ENCODE results near the gene GGT6. TPM values are rescaled to one million over a fixed set of nuclear protein-coding genes. Genes with fewer than 3 reads are reported as not detected.

Gene GGT6
- total and polyA plus RNA-seq, 8 donors = 20.7 to 36.1 (median 32.9) TPM

- no peak for FAIRE-seq
- Histone ChIP-seq H3K4me3 (no peak overlapping the region), H3K27me3 (peaks cover 0 to 5% (median 0%) of the 10 kb centered on the region in 4 donors), H3K4me1 (peaks cover 0 to 8% (median 0%) of the 10 kb centered on the region in 3 donors), H3K9me3 (no peaks in the 10 kb centered on the region), H3K36me3 (no peaks in the 10 kb centered on the region), H3K27ac (no peak overlapping the region)
- no peak for TF ChIP-seq CTCF (IDR thresholded peaks at IDR 0.05)
- WGBS, 2 donors = 62% methylated on average over 7 of the region's 7 CpGs
- intact Hi-C loops (cut with DNase I) = no loop called here
- DNase-seq = no peak
- no peak for ATAC-seq
These were observed 25.2 kb upstream of the GGT6 start for GRCh38 chr17:4585638-4585994.

GRCh38 chr17:4584917-4585637 lies 24.7 kb upstream of the GGT6 start:
- intact Hi-C loops (cut with DNase I) = no loop called here
- ATAC-seq = peak in 1 of 4 donors; percentile 13
- Histone ChIP-seq H3K36me3 (no peaks in the 10 kb centered on the region), H3K9me3 (no peaks in the 10 kb centered on the region), H3K27ac (no peak overlapping the region), H3K4me1 (peaks cover 0 to 8% (median 0%) of the 10 kb centered on the region in 3 donors), H3K27me3 (peaks cover 0 to 5% (median 0%) of the 10 kb centered on the region in 4 donors), H3K4me3 (peak overlapping the region in 3 of 4 donors; percentile 12 to 55 (median 32))
- WGBS, 2 donors = 8 to 12% methylated on average over 44 to 57 of the region's 57 CpGs
- DNase-seq = peak in 1 of 6 donors; percentile 65
- no peak for FAIRE-seq
- TF ChIP-seq CTCF (IDR thresholded peaks at IDR 0.05) = no peak

GRCh38 chr17:4584101-4584916 lies 23.9 kb upstream of the GGT6 start, which contains the start of gene SMTNL2:
Gene SMTNL2, plus strand, starts transcription at chr17:4584529. Its CDS starts 77 bp downstream, at chr17:4584606.
- DNase-seq (peak in 2 of 6 donors; percentile 62 to 69), FAIRE-seq (no peak), ATAC-seq (peak; percentile 20 to 61 (median 41))
- H3K27ac ChIP-seq = no peak within 1 kb of the TSS
- 1 to 2% methylated on average over 39 to 100 of the region's 100 CpGs for WGBS, 2 donors
- no peak for TF ChIP-seq CTCF (IDR thresholded peaks at IDR 0.05)
- peaks cover 0 to 8% (median 0%) of the 10 kb centered on the region in 3 donors for H3K4me1 ChIP-seq
- intact Hi-C loops (cut with DNase I) = no loop called here
- H3K36me3 ChIP-seq = no peaks in the 10 kb centered on the region
- no peaks in the 10 kb centered on the region for H3K9me3 ChIP-seq
- peak within 1 kb of the TSS; percentile 12 to 55 (median 25) for H3K4me3 ChIP-seq
- peaks cover 0 to 5% (median 0%) of the 10 kb centered on the region in 4 donors for H3K27me3 ChIP-seq

GRCh38 chr17:4583782-4584100 lies 23.4 kb upstream of the GGT6 start:
- Histone ChIP-seq H3K27me3 (peaks cover 0 to 5% (median 0%) of the 10 kb centered on the region in 4 donors), H3K4me3 (peak overlapping the region in 3 of 4 donors; percentile 18 to 55 (median 32)), H3K9me3 (no peaks in the 10 kb centered on the region), H3K36me3 (no peaks in the 10 kb centered on the region), H3K27ac (no peak overlapping the region), H3K4me1 (peaks cover 0 to 8% (median 0%) of the 10 kb centered on the region in 3 donors)
- TF ChIP-seq CTCF (IDR thresholded peaks at IDR 0.05) = no peak
- WGBS, 2 donors = 24 to 27% methylated on average over 12 of the region's 12 CpGs
- ATAC-seq = peak; percentile 34 to 60 (median 44)
- no peak for DNase-seq
- intact Hi-C loops (cut with DNase I) = no loop called here
- FAIRE-seq = no peak

Measured in pancreas (tissue), 10 donors.